ENCODE results near the gene ATP6V1G1. TPM values are rescaled to one million over a fixed set of nuclear protein-coding genes. Genes with fewer than 3 reads are reported as not detected.

ATP6V1G1 gene
- total RNA-seq, 1 experiment from 2014 or later: 87.1 TPM

DNA sequence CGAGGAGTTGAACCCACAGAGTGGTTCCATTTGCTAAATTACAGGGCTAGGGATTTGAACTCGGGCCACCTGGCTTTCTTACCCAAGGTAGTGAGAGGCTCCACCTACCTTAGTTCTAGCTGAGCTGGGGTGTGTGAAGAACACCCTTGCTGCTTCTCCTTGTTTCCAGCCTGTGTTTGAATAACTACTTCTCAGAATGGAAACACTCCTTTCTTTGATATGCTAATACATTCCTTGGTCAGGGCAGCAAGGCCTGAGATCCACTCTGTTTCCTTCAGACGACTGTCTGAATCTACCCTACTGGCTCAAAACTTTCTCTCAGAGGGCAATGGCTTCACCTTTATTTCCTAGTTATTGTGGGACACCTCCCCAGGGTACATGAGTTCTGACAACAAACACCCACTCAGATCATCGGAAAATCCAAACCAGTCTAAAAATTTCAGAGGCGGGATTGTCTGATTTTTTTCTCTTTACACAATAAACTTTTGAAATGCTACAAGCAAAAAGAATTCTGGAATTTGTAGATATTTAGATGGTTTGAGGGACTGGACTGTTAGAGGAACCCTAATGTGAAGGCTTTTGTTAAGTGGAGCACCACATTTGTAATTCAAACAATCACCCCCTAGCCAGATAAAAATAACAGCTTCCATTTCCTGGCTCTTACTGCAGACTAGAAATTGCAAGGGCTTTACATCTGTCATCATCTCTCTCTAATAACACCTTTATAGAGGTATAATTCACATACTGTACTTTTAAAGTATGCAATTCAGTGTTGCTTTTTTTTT, 4.0 kb upstream of the ATP6V1G1 start:
- H3K4me3 Mint-ChIP-seq (ENCODE audit: unreplicated experiment): no peak overlapping the region
- intact Hi-C loops (cut with micrococcal nuclease): no loop called here
- POLR2A ChIA-PET: no interaction called here
- H3K27me3 Mint-ChIP-seq (ENCODE audit: insufficient read depth, unreplicated experiment): no peaks in the 10 kb centered on the region
- peaks cover 7% of the 10 kb centered on the region for H3K4me1 Mint-ChIP-seq (ENCODE audit: insufficient read depth, unreplicated experiment)
- no peak for TF ChIP-seq CTCF (IDR thresholded peaks at IDR 0.05; ENCODE audit: unreplicated experiment)
- BruUV-seq (replicated peaks): no TSS peak
- CTCF ChIA-PET: interaction anchor here (0.5 to 1.3 kb wide), 7 partner anchors 9 to 617 kb away, joined by 3 to 5 read pairs (median 3); no protein-coding TSS in a partner anchor
- H3K36me3 Mint-ChIP-seq (ENCODE audit: insufficient read depth, unreplicated experiment): peaks cover 6% of the 10 kb centered on the region
- no peaks in the 10 kb centered on the region for H3K9me3 Mint-ChIP-seq (ENCODE audit: unreplicated experiment)
- no peak overlapping the region for H3K27ac Mint-ChIP-seq (ENCODE audit: low read depth, unreplicated experiment)
- DNase-seq (ENCODE audit: unreplicated experiment): no peak

- intact Hi-C loops (cut with micrococcal nuclease): loop anchor here (5.0 kb wide), 2 partner anchors 81 to 156 kb away; partner anchors contain the start of gene WHRN
- ChIA-PET POLR2A (interaction anchor here (0.6 to 4.3 kb wide), 22 partner anchors 11 to 530 kb away, joined by 3 to 110 read pairs (median 6); partner anchors contain the start of genes TMEM268, TNC and WHRN), CTCF (interaction anchor here (0.5 to 1.6 kb wide), 9 partner anchors 15 to 183 kb away, joined by 3 to 8 read pairs (median 4); no protein-coding TSS in a partner anchor)
- Mint-ChIP-seq H3K27ac (ENCODE audit: low read depth, unreplicated experiment) (peak overlapping the region; percentile 100), H3K9me3 (ENCODE audit: unreplicated experiment) (no peaks in the 10 kb centered on the region), H3K27me3 (ENCODE audit: insufficient read depth, unreplicated experiment) (no peaks in the 10 kb centered on the region), H3K4me1 (ENCODE audit: insufficient read depth, unreplicated experiment) (peaks cover 37% of the 10 kb centered on the region), H3K4me3 (ENCODE audit: unreplicated experiment) (peak overlapping the region; percentile 100), H3K36me3 (ENCODE audit: insufficient read depth, unreplicated experiment) (peaks cover 40% of the 10 kb centered on the region)
- no TSS peak for BruUV-seq (replicated peaks)
- no peak for TF ChIP-seq CTCF (IDR thresholded peaks at IDR 0.05; ENCODE audit: unreplicated experiment)
- DNase-seq (ENCODE audit: unreplicated experiment): peak; percentile 18
Measured at GRCh38 chr9:114588210-114588609, 641 bp downstream of the ATP6V1G1 start.

GRCh38 chr9:114588651-114589526, 1.3 kb downstream of the ATP6V1G1 start:
- CTCF ChIA-PET: interaction anchor here (0.6 to 1.6 kb wide), 10 partner anchors 18 to 613 kb away, joined by 3 to 8 read pairs (median 4); no protein-coding TSS in a partner anchor
- Mint-ChIP-seq H3K36me3 (ENCODE audit: insufficient read depth, unreplicated experiment) (peaks cover 46% of the 10 kb centered on the region), H3K9me3 (ENCODE audit: unreplicated experiment) (no peaks in the 10 kb centered on the region), H3K27ac (ENCODE audit: low read depth, unreplicated experiment) (peak overlapping the region; percentile 100), H3K27me3 (ENCODE audit: insufficient read depth, unreplicated experiment) (no peaks in the 10 kb centered on the region), H3K4me1 (ENCODE audit: insufficient read depth, unreplicated experiment) (peaks cover 37% of the 10 kb centered on the region), H3K4me3 (ENCODE audit: unreplicated experiment) (peak overlapping the region; percentile 100)
- peak; percentile 37 for DNase-seq (ENCODE audit: unreplicated experiment)
- no TSS peak for BruUV-seq (replicated peaks)
- intact Hi-C loops (cut with micrococcal nuclease): loop anchor here (5.0 kb wide), 2 partner anchors 82 to 157 kb away; partner anchors contain the start of gene WHRN
- POLR2A ChIA-PET: interaction anchor here (0.7 to 4.3 kb wide), 18 partner anchors 11 to 514 kb away, joined by 3 to 110 read pairs (median 6); partner anchors contain the start of genes TMEM268 and WHRN
- TF ChIP-seq CTCF (IDR thresholded peaks at IDR 0.05; ENCODE audit: unreplicated experiment): no peak
